CD4-positive, alpha-beta memory T cell (primary cell): ENCODE data around the gene ARHGEF38. TPM values are rescaled to one million over a fixed set of nuclear protein-coding genes. Genes with fewer than 3 reads are reported as not detected.

ENCODE experiments used
- CTCF ChIA-PET: fragments of 350-600 bp; sonication (Branson Sonifier 250); formaldehyde crosslinking; loops from one replicate; lab custom pipeline; 2021; ENCODE audit warnings: inconsistent platforms; ENCODE audit not compliant: partially characterized antibody; lab: Charles Lee
- POLR2A ChIA-PET: fragments of 350-600 bp; sonication (Branson Sonifier 250); formaldehyde crosslinking; loops from one replicate; lab custom pipeline; 2021; ENCODE audit not compliant: partially characterized antibody; lab: Charles Lee
- DNase-seq, 5 donors: peaks; one replicate each; pipeline versions ENCODE4 v3.0.0 to v3.0.0-alpha.2; 2020 to 2022; ENCODE audit warnings: mixed read lengths in 1 of 5
- H3K27ac ChIP-seq: one replicate; pipeline ENCODE4 v1.7.0; 2013; ENCODE audit warnings: low read depth, low read length
- H3K27me3 ChIP-seq: 2 replicates; pipeline ENCODE4 v1.7.0; 2013; ENCODE audit warnings: mild to moderate bottlenecking, low read length, moderate library complexity; ENCODE audit not compliant: insufficient read depth
- H3K36me3 ChIP-seq: 2 replicates; pipeline ENCODE4 v1.7.0; 2013; ENCODE audit warnings: mild to moderate bottlenecking, low read length, moderate library complexity; ENCODE audit not compliant: insufficient read depth
- H3K4me1 ChIP-seq: 2 replicates; pipeline ENCODE4 v1.7.0; 2013; ENCODE audit warnings: mild to moderate bottlenecking, low read length, moderate library complexity; ENCODE audit not compliant: insufficient read depth
- H3K4me3 ChIP-seq, 2 donors: one replicate each; pipeline ENCODE4 v1.7.0; 2013; ENCODE audit warnings: low read length in 2 of 2, mild to moderate bottlenecking in 1 of 2
- H3K9me3 ChIP-seq, 2 donors: one replicate each; pipeline ENCODE4 v1.7.0; 2013; ENCODE audit warnings: low read length in 2 of 2, control low read depth in 1 of 2; ENCODE audit not compliant: control insufficient read depth in 1 of 2
- H3K27ac Mint-ChIP-seq, 7 donors: one replicate each; pipeline ENCODE4 v1.8.0; 2020 to 2021; ENCODE audit warnings: mixed read lengths in 7 of 7, mild to moderate bottlenecking in 6 of 7, inconsistent platforms in 3 of 7, moderate library complexity in 3 of 7
- H3K27me3 Mint-ChIP-seq, 2 donors: one replicate each; pipeline ENCODE4 v1.8.0; 2020 to 2021; ENCODE audit warnings: mixed read lengths in 2 of 2
- H3K36me3 Mint-ChIP-seq, 2 donors: one replicate each; pipeline ENCODE4 v1.8.0; 2020 to 2021; ENCODE audit warnings: mixed read lengths in 2 of 2, inconsistent platforms in 1 of 2, mild to moderate bottlenecking in 1 of 2
- H3K4me1 Mint-ChIP-seq, 4 donors: one replicate each; pipeline ENCODE4 v1.8.0; 2020 to 2021; ENCODE audit warnings: mixed read lengths in 4 of 4, mild to moderate bottlenecking in 1 of 4
- H3K4me3 Mint-ChIP-seq, 8 donors: one replicate each; pipeline ENCODE4 v1.8.0; 2020 to 2021; ENCODE audit warnings: mixed read lengths in 8 of 8, mild to moderate bottlenecking in 7 of 8, moderate library complexity in 6 of 8, inconsistent platforms in 3 of 8
- H3K9me3 Mint-ChIP-seq, 8 donors: one replicate each; pipeline ENCODE4 v1.8.0; 2020 to 2021; ENCODE audit warnings: mixed read lengths in 8 of 8, mild to moderate bottlenecking in 5 of 8, inconsistent platforms in 3 of 8, moderate library complexity in 1 of 8
- intact Hi-C: fragments of 100-400 bp; cut with micrococcal nuclease; formaldehyde crosslinking; loops from one replicate; pipeline ENCODE4 v1.15.1; 2023
- polyA plus RNA-seq, 2 donors: library from polyadenylated mRNA; unstranded; fragments of 300-500 nt; fragmentation: Illumina TruSeq; gene quantifications; one replicate each; pipeline ENCODE4 v1.2.3, GENCODE V29; 2021
- total RNA-seq, 2 experiments: library from RNA; stranded (reverse); gene quantifications; one replicate each; pipeline ENCODE4 v1.2.3, GENCODE V29; 2021

The ARHGEF38 gene
- total and polyA plus RNA-seq, 4 experiments from 2014 or later: 0.30 TPM; not detected in 3

GRCh38 chr4:105556206-105556605 is 3.8 kb downstream of the ARHGEF38 start:
- Mint-ChIP-seq H3K4me1 (peaks cover 0 to 4% (median 2%) of the 10 kb centered on the region in 4 donors), H3K27ac (no peak overlapping the region), H3K4me3 (no peak overlapping the region), H3K27me3 (peaks cover 2 to 7% of the 10 kb centered on the region in 2 donors), H3K9me3 (no peaks in the 10 kb centered on the region), H3K36me3 (no peaks in the 10 kb centered on the region)
- Histone ChIP-seq H3K4me1 (no peaks in the 10 kb centered on the region), H3K27ac (no peak overlapping the region), H3K4me3 (no peak overlapping the region), H3K27me3 (no peaks in the 10 kb centered on the region), H3K36me3 (no peaks in the 10 kb centered on the region), H3K9me3 (no peaks in the 10 kb centered on the region)
- no peak for DNase-seq
- intact Hi-C loops: no loop called here
- ChIA-PET CTCF (no interaction called here), POLR2A (no interaction called here)

GRCh38 chr4:105558277-105558676 is 5.9 kb downstream of the ARHGEF38 start:
- Histone ChIP-seq H3K27ac (no peak overlapping the region), H3K9me3 (no peaks in the 10 kb centered on the region), H3K36me3 (no peaks in the 10 kb centered on the region), H3K27me3 (no peaks in the 10 kb centered on the region), H3K4me3 (no peak overlapping the region), H3K4me1 (no peaks in the 10 kb centered on the region)
- Mint-ChIP-seq H3K36me3 (no peaks in the 10 kb centered on the region), H3K4me3 (no peak overlapping the region), H3K9me3 (no peaks in the 10 kb centered on the region), H3K27me3 (peaks cover 2 to 12% of the 10 kb centered on the region in 2 donors), H3K4me1 (no peaks in the 10 kb centered on the region), H3K27ac (no peak overlapping the region)
- intact Hi-C loops: no loop called here
- ChIA-PET CTCF (no interaction called here), POLR2A (no interaction called here)
- DNase-seq: no peak

- Histone ChIP-seq H3K36me3 (no peaks in the 10 kb centered on the region), H3K27ac (no peak overlapping the region), H3K4me1 (no peaks in the 10 kb centered on the region), H3K4me3 (no peak overlapping the region), H3K9me3 (no peaks in the 10 kb centered on the region), H3K27me3 (no peaks in the 10 kb centered on the region)
- Mint-ChIP-seq H3K4me3 (no peak overlapping the region), H3K27me3 (peaks cover 2 to 10% of the 10 kb centered on the region in 2 donors), H3K4me1 (no peaks in the 10 kb centered on the region), H3K36me3 (no peaks in the 10 kb centered on the region), H3K9me3 (no peaks in the 10 kb centered on the region), H3K27ac (no peak overlapping the region)
- intact Hi-C loops: no loop called here
- ChIA-PET POLR2A (no interaction called here), CTCF (no interaction called here)
- no peak for DNase-seq
Observed at GRCh38 chr4:105560421-105560848, 8.0 kb downstream of the ARHGEF38 start.

GRCh38 chr4:105563352-105563751 is 10.9 kb downstream of the ARHGEF38 start:
- Mint-ChIP-seq H3K4me3 (no peak overlapping the region), H3K9me3 (peaks cover 0 to 2% (median 0%) of the 10 kb centered on the region in 8 donors), H3K27ac (no peak overlapping the region), H3K4me1 (no peaks in the 10 kb centered on the region), H3K36me3 (no peaks in the 10 kb centered on the region), H3K27me3 (peaks cover 1 to 6% of the 10 kb centered on the region in 2 donors)
- DNase-seq: no peak
- Histone ChIP-seq H3K36me3 (no peaks in the 10 kb centered on the region), H3K9me3 (no peaks in the 10 kb centered on the region), H3K4me1 (no peaks in the 10 kb centered on the region), H3K4me3 (no peak overlapping the region), H3K27me3 (no peaks in the 10 kb centered on the region), H3K27ac (no peak overlapping the region)
- CTCF ChIA-PET: no interaction called here
- POLR2A ChIA-PET: no interaction called here
- intact Hi-C loops: no loop called here

- Histone ChIP-seq H3K4me1 (no peaks in the 10 kb centered on the region), H3K4me3 (no peak overlapping the region), H3K9me3 (no peaks in the 10 kb centered on the region), H3K27me3 (no peaks in the 10 kb centered on the region), H3K36me3 (no peaks in the 10 kb centered on the region), H3K27ac (no peak overlapping the region)
- Mint-ChIP-seq H3K27me3 (peaks cover 0 to 1% of the 10 kb centered on the region in 2 donors), H3K4me3 (no peak overlapping the region), H3K36me3 (no peaks in the 10 kb centered on the region), H3K9me3 (peaks cover 0 to 2% (median 0%) of the 10 kb centered on the region in 8 donors), H3K4me1 (no peaks in the 10 kb centered on the region), H3K27ac (no peak overlapping the region)
- CTCF ChIA-PET: no interaction called here
- POLR2A ChIA-PET: no interaction called here
- intact Hi-C loops: no loop called here
- no peak for DNase-seq
Observed at GRCh38 chr4:105568584-105568983, 16.2 kb downstream of the ARHGEF38 start.

- H3K36me3 Mint-ChIP-seq: no peaks in the 10 kb centered on the region
- Histone ChIP-seq H3K36me3 (no peaks in the 10 kb centered on the region), H3K4me3 (no peak overlapping the region), H3K27ac (no peak overlapping the region), H3K4me1 (no peaks in the 10 kb centered on the region), H3K9me3 (no peaks in the 10 kb centered on the region), H3K27me3 (no peaks in the 10 kb centered on the region)
- no peak overlapping the region for H3K4me3 Mint-ChIP-seq
- POLR2A ChIA-PET: no interaction called here
- intact Hi-C loops: no loop called here
- H3K27ac Mint-ChIP-seq: no peak overlapping the region
- no peaks in the 10 kb centered on the region for H3K4me1 Mint-ChIP-seq
- no peak for DNase-seq
- H3K9me3 Mint-ChIP-seq: peaks cover 0 to 2% (median 0%) of the 10 kb centered on the region in 8 donors
- peaks cover 0 to 1% of the 10 kb centered on the region in 2 donors for H3K27me3 Mint-ChIP-seq
- CTCF ChIA-PET: no interaction called here
Observed at GRCh38 chr4:105569057-105569865, 16.8 kb downstream of the ARHGEF38 start.

GRCh38 chr4:105569866-105570236 is 17.4 kb downstream of the ARHGEF38 start:
- Histone ChIP-seq H3K9me3 (no peaks in the 10 kb centered on the region), H3K27ac (no peak overlapping the region), H3K4me1 (no peaks in the 10 kb centered on the region), H3K27me3 (no peaks in the 10 kb centered on the region), H3K36me3 (no peaks in the 10 kb centered on the region), H3K4me3 (no peak overlapping the region)
- DNase-seq: no peak
- intact Hi-C loops: no loop called here
- H3K4me3 Mint-ChIP-seq: no peak overlapping the region
- peaks cover 0 to 1% of the 10 kb centered on the region in 2 donors for H3K27me3 Mint-ChIP-seq
- H3K27ac Mint-ChIP-seq: no peak overlapping the region
- peaks cover 0 to 2% (median 0%) of the 10 kb centered on the region in 8 donors for H3K9me3 Mint-ChIP-seq
- ChIA-PET POLR2A (no interaction called here), CTCF (no interaction called here)
- H3K36me3 Mint-ChIP-seq: no peaks in the 10 kb centered on the region
- no peaks in the 10 kb centered on the region for H3K4me1 Mint-ChIP-seq
